NT2/D1 (cell line): ENCODE data around the gene OSBP2.

ENCODE experiments used
- SUZ12 ChIP-seq: IDR thresholded peaks from 2 replicates; pipeline ENCODE4 v1.6.1; 2011; ENCODE audit not compliant: insufficient read length, insufficient read depth; ENCODE audit errors: extremely low read depth
- YY1 ChIP-seq: IDR thresholded peaks from 2 replicates; pipeline ENCODE4 v1.6.1; 2011; ENCODE audit not compliant: insufficient read length, insufficient read depth
- ZNF274 ChIP-seq: IDR thresholded peaks from 2 replicates; pipeline ENCODE4 v1.6.1; 2011; ENCODE audit warnings: mild to moderate bottlenecking, low read depth, low read length

- TF ChIP-seq YY1 (no peak), SUZ12 (no peak), ZNF274 (no peak)
Measured at GRCh38 chr22:30940685-30941362, 246.2 kb downstream of the OSBP2 start.
